GM18858 (cell line): ENCODE data around the gene INTS7.

Experiments
- ATAC-seq: cut with Tn5 transposase; IDR thresholded peaks from one replicate; pipeline ENCODE4 v1.9.1; 2021; ENCODE audit not compliant: unreplicated experiment

Gene INTS7

GRCh38 chr1:211910913-211911485, 124.4 kb downstream of the INTS7 start:
- no peak for ATAC-seq

GRCh38 chr1:211910113-211910884, 125.1 kb downstream of the INTS7 start:
- no peak for ATAC-seq

- ATAC-seq, result no peak
These were observed 126.0 kb downstream of the INTS7 start for GRCh38 chr1:211909395-211909794.

GRCh38 chr1:211908951-211909350, 126.4 kb downstream of the INTS7 start:
- ATAC-seq, result no peak

DNA sequence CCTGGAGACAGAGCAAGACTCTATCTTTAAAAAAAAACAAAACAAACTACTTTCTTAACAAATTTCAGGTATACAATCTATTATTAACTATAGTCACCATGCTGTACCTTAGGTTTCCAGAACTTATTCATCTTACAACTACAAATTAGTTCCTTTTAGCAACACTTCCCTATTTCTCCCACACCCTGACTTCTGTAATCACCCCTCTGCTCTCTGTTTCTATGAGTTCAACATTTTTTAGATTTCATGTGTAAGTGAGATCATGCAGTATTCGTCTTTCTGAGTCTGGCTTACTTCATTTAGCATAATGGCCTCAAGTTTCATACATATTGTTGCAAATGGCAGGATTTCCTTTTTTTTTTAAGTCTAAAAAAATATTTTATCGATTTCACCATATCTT, 126.9 kb downstream of the INTS7 start:
- peak; percentile 83 for ATAC-seq

DNA sequence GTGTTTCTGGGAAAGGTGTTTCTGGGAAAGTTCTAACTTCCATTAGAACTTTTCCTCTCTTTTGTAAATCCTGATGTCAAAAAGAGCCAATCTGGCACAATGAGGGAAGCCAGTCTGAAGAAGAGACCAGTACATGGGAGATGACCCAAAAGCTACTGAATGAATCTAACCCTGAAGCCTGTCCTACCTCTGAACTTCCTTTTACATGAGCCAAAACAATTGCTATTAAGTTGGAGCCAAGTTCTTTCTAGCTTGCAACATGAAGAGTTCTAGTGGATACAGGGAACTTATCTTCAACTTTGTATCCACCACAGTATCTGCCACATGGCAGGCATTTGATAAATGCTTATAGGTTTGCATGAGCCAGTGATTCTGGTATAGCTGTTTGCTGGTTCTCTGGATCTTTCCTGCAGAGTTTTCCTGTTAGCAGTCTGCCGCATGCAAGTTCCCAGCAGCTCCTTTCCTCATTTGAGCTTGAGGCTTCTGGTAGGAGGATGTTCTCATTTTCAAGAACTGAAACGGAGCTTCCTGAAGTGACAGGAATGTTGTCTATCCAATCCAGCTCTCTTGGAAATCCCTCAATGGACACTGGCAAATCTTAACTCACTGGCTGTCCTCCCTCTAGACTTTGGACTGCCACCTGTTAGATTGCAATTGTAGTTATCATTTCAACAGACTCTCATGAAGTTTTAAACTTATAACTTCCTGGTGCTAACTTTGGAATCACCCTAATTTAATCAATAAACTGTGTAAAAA, 131.7 kb downstream of the INTS7 start:
- ATAC-seq, result no peak

DNA sequence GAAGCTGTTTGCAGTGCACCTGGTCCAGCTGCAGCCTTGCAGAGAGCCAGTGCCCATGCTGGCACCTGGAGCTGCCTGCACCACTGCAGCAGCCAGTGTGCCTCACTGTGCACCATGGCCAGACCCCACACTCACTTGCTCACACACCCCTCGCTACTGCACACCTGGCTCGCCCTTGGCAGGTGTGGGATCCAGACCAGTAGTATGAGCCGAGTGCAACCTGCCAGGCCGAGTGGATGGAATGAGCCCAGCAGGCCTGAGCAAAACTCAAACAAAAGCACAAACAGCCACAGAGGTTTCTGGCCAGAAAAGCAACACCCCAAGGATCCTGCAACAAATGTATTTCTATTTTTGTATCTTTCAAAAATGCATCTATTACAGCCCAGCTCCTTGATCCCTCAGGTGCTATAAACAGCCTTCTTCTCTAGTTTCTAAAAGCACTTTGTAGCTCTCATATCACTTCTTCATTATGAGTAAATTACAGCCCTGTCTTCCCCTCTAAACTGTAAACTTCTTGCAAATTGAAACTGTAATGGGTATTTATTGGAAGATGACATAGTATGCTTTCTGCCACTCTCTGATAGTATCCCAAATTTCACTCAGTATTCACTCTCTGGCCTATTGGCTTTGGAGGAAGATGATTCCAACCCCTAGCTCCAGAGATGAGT, 132.6 kb downstream of the INTS7 start:
- ATAC-seq, result no peak

DNA sequence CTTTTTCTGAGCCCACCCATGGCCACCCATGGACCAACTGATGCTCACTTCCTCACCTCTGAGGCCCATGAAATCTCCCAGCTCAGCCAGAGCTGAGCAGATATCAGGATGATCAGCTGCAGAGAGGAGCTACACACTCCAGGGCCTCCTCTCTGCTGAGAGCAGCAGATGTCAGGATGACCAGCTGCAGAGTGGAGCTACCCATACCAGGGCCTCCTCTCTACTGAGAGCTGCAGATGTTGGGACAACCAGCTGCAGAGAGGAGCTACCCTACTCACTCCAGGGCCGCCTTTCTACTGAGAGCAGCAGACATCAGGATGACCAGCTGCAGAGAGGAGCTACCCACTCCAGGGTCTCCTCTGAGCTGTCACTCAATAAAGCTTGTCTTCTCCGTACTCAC, 133.4 kb downstream of the INTS7 start:
- no peak for ATAC-seq

GRCh38 chr1:211900441-211900840, 134.9 kb downstream of the INTS7 start:
- ATAC-seq, result no peak

DNA sequence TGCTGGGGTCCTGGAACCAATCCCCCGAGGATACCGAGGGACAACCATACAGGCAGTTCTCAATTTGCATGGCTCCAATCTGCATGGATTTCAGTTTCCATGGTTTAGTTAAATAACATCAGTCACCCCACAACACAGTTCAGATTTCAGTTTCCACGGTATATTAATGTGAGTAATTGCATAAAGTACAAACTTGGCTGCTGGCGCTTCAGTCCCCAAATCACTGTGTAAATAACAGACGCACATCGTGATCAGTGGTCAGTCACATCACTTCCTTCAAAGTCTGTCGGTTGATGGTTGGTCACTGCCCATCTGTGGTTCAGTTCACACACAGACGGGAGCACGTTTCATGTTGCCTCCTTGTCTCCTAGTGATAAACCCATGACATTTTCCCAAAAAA, 138.4 kb downstream of the INTS7 start:
- no peak for ATAC-seq

- ATAC-seq, result no peak
These were observed 140.1 kb downstream of the INTS7 start for GRCh38 chr1:211895126-211895759.

DNA sequence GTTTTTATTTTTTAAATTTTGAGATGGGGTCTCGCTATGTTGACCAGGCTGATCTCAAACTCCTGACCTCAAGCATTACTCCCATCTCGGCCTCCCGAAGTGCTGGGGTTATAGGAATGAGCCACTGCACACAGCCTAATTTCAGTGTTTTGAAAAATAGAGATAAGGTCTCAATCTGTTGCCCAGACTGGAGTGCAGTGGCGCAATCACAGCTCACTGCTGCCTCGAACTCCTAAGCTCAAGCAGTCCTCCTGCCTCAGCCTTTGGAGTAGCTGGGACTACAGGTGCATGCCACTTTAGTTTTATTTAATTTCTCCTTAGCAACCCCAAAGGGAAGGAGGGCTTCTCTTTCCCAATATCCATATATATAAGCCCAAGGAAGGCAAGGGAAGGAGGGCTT, 141.0 kb downstream of the INTS7 start:
- ATAC-seq, result no peak

GRCh38 chr1:211893260-211893659, 142.1 kb downstream of the INTS7 start:
- no peak for ATAC-seq

DNA sequence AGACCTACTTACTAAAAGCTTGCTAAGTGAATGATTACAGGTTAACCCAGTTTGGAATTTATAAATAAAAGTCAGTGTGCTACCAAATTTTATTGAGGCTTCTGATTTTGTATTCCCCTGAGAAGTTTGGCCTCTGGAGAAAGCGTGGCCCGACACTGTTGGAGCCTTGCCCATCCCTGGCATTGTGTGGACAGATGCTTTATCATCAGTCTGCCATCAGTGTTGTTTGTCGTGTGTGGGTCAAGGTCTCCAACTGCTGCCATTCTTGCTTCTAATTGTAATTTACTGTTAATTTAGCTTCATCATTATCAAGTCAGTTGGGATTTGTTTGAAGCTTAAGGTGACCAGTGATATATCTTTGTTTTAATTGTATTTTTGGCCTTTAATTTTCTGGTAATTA, 142.8 kb downstream of the INTS7 start:
- no peak for ATAC-seq

DNA sequence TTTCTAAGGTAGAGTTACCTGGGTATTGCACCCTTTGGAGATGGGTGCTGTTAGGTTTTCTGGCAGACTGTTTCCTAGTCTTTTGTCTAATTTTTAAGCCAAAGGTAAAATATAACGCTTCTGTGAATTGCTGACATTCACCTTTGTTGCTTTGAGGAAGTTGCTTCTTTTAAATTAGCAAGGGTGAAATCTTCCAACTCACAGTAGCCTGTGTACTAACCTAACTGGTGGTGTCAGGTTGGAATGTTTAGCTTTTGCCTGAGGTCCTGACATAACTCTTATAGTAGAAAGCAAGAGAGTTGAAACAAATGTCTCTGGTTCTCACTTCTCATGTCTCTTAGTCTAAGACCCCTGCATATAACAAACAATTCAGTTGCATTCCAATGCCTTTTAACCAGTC, 143.6 kb downstream of the INTS7 start:
- ATAC-seq, result no peak
